NB4 (cell line): ENCODE data around the gene RAB3IL1.
"Not testable (repeated sequence)": the region's sequence is repeated elsewhere in the genome, so short reads cannot be mapped to it uniquely, and the experiment has no call there.

Experiments
- DNase-seq: peaks from one replicate; pipeline ENCODE4 v3.0.0; 2010; ENCODE audit warnings: low read depth
- H3K4me3 ChIP-seq: one replicate; pipeline ENCODE4 v1.5.1; 2011; ENCODE audit warnings: mild to moderate bottlenecking, low read depth, low read length, moderate library complexity
- MYC ChIP-seq: IDR thresholded peaks from 2 replicates; pipeline ENCODE4 v1.6.1; 2011; ENCODE audit warnings: low read depth, low read length
- POLR2A ChIP-seq: IDR thresholded peaks from 2 replicates; pipeline ENCODE4 v1.6.1; 2011; ENCODE audit warnings: mild to moderate bottlenecking; ENCODE audit not compliant: insufficient read length; ENCODE audit errors: extremely low read depth
- TF ChIP-seq, protein P1 (sequence below): IDR thresholded peaks from 2 replicates; pipeline ENCODE4 v1.6.1; 2011; ENCODE audit warnings: low read depth, low read length
- TF ChIP-seq, protein P2 (sequence below): IDR thresholded peaks from one replicate; pipeline ENCODE4 v1.5.1; 2012; ENCODE audit warnings: low read depth, low read length

RAB3IL1 gene, protein sequence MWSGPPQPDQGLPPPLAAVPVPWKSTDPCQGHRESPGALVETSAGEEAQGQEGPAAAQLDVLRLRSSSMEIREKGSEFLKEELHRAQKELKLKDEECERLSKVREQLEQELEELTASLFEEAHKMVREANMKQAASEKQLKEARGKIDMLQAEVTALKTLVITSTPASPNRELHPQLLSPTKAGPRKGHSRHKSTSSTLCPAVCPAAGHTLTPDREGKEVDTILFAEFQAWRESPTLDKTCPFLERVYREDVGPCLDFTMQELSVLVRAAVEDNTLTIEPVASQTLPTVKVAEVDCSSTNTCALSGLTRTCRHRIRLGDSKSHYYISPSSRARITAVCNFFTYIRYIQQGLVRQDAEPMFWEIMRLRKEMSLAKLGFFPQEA

DNA sequence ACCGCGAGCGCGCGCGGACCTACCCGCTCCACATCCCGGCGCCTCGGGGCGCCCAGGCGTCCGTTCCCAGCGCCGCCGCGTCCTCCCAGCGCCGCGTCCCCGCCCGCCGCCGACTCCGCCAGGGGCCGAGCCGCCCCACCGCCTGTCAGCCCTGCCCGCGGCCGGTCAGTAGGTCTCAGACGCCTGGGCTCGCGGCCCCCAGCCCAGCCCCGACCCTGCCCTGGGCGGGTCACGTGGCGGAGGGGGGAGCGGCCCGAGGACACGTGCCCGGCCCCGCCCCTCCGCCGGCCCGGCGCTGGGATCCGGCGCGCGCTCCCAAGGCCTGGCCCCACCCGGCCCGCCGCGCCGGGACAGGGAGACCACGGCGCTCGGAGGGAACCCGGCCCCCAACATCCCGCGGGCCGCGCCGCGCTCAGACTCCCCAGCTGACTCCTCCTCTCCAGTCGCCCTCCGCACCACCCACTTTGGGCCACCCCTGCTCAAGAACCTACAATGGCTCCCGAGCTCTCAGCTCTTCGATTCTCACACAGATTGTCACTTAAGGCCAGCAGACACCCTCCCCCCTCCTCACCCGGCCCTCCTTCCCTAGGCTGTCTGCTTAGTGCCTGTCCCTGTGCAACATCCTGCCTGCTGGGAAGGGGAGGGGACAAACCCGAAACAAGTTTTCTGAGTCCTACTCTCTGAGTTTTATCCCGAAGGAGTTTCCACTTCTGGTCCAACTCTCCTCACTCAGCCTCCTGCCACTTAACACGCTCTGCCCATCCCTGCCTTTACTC, at the start of gene RAB3IL1:
Gene RAB3IL1, minus strand, starts transcription at position 233 of the 776 bp plus-strand sequence. Its CDS starts 199 bp downstream, at position 34.
- TF ChIP-seq POLR2A, result no peak
- no peak for TF ChIP-seq MYC
- TF ChIP-seq, protein P1, sequence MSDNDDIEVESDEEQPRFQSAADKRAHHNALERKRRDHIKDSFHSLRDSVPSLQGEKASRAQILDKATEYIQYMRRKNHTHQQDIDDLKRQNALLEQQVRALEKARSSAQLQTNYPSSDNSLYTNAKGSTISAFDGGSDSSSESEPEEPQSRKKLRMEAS, result no peak
- TF ChIP-seq, protein P2, sequence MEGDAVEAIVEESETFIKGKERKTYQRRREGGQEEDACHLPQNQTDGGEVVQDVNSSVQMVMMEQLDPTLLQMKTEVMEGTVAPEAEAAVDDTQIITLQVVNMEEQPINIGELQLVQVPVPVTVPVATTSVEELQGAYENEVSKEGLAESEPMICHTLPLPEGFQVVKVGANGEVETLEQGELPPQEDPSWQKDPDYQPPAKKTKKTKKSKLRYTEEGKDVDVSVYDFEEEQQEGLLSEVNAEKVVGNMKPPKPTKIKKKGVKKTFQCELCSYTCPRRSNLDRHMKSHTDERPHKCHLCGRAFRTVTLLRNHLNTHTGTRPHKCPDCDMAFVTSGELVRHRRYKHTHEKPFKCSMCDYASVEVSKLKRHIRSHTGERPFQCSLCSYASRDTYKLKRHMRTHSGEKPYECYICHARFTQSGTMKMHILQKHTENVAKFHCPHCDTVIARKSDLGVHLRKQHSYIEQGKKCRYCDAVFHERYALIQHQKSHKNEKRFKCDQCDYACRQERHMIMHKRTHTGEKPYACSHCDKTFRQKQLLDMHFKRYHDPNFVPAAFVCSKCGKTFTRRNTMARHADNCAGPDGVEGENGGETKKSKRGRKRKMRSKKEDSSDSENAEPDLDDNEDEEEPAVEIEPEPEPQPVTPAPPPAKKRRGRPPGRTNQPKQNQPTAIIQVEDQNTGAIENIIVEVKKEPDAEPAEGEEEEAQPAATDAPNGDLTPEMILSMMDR, result no peak
- DNase-seq, result no peak
- no peak within 1 kb of the TSS for H3K4me3 ChIP-seq

DNA sequence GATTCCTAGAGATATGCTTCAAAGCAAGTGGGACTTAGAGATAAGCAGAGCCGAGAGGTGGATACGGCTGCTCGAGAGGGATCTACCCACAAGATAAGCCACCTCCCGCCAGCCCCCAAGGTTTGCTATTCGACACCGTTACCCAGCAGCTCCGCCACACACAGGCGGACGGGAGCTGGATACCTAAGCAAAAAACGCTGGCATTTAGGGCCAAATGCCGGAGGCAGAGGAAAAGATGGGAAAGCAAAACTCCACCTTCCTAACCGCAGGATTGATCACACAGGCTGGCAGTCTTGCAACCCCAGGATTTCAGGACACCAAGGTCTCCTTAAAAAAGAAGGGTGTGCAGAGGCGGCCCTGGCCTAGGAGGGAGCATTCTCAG, 49.4 kb upstream of the RAB3IL1 start:
- peak; percentile 61 for DNase-seq
- H3K4me3 ChIP-seq, result peak overlapping the region; percentile 95
- no peak for TF ChIP-seq POLR2A
- TF ChIP-seq, protein P1, result no peak

DNA sequence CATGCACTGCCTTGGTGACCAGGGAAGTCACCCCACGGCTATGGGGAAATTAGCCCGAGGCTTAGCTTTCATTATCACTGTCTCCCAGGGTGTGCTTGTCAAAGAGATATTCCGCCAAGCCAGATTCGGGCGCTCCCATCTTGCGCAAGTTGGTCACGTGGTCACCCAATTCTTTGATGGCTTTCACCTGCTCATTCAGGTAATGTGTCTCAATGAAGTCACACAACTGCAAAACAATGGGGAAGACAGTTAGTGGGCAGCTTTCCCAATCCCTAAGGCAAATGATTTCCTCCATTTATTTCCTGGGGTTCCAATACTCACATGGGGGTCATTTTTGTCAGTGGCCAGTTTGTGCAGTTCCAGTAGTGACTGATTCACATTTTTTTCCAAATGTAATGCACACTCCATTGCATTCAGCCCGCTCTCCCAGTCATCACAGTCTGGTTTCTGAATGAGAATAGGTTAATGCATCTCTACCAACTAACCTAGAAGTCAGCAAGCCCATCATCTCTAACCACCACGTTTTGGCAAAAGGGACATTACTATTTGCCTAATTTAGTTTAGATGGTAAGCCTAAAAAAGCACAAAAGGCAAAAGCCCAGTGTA, 47.4 kb upstream of the RAB3IL1 start:
- not testable (repeated sequence) for DNase-seq
- H3K4me3 ChIP-seq, result peak overlapping the region; percentile 95

DNA sequence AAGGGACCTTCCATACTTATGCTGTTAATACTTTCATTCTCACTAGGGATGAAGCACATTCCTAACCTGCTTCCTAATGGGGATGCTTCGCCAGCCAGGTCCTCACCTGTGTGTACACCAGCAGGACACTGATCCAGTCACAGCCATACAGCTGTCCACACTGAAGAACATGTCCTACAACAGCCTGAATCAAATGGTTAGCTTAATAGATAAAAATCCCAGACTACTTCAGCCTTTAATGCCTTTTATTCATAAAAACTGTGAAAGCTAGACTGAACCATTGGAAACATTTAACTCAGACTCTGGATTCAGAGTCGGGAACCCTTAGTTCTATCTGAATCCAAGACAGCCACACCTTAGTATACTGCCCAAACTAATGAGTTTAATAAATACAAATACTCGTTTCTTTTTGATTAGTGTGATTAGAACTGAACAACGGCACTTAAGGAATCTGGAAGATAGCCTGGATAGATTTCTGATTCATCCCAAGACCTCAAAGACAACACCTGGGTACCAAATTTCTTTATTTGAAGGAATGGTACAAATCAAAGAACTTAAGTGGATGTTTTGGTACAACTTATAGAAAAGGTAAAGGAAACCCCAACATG, 46.8 kb upstream of the RAB3IL1 start:
- no peak for DNase-seq
- H3K4me3 ChIP-seq, result no peak overlapping the region
- TF ChIP-seq, protein P1, result no peak
- TF ChIP-seq POLR2A (no peak), MYC (no peak; the same call in 1 of the 2 replicates)
- TF ChIP-seq, protein P2, result no peak

DNA sequence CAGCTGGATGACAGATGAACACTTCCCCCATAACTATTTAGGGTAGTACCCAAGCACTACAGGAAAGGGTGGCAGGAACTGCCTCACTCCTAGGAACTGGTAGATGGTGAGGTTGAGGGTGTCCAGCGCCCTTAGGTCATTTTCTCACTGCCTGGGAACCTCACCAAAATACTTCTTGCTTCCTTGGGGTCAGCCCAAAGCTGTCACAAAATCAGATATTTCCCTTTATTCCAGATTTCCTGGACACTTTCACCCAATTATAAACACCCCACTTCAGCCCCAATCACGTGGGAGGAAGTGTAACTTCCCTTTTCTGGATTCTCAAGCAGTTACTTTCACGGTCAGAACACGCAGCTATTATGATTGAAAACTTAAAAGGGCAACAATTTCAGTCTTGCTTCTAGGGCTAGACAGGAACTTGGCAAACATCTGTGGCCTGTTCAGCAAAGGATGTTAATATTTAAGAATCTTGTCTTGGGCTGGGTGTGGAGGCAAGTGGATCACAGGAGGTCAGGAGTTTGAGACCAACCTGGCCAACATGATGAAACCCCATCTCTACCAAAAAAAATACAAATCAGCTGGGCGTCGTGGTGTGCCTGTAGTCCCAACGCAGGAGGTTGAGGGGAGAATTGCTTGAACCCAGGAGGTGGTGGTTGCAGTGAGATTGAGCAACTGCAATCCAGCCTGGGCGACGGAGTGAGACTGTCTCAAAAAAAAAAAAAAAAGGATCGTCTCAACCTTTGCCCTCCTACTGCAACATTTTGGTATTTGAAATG, 46.1 kb upstream of the RAB3IL1 start:
- DNase-seq, result peak; percentile 85
- H3K4me3 ChIP-seq, result no peak overlapping the region
- no peak for TF ChIP-seq POLR2A
- TF ChIP-seq, protein P1, result peak; percentile 90
- TF ChIP-seq MYC, result peak; percentile 30; the same call in 1 of the 2 replicates

DNA sequence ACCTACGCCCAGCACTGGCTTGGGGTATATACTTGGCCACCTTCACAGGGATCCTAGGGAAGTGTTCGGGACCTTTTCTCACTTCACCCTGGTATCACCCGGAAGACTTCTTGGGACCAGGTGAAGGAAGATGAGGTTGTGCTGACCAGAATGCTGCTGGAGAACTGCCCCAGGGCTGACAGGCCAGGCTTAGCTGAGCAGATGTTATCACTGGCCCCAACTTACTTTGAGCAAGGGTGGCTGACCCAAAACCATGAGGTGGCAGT, 45.6 kb upstream of the RAB3IL1 start:
- DNase-seq, result no peak
- TF ChIP-seq, protein P1, result 0 out of 2 replicates have a peak, but pooled peaks have one; percentile 19
- no peak for TF ChIP-seq POLR2A
- no peak for TF ChIP-seq MYC
- TF ChIP-seq, protein P2, result no peak
- no peak overlapping the region for H3K4me3 ChIP-seq
